ENCODE measurements around the gene CES5A. TPM values are rescaled to one million over a fixed set of nuclear protein-coding genes. Genes with fewer than 3 reads are reported as not detected.

The CES5A gene
- total and polyA plus RNA-seq, 2 donors from 2014 or later: not detected

DNA sequence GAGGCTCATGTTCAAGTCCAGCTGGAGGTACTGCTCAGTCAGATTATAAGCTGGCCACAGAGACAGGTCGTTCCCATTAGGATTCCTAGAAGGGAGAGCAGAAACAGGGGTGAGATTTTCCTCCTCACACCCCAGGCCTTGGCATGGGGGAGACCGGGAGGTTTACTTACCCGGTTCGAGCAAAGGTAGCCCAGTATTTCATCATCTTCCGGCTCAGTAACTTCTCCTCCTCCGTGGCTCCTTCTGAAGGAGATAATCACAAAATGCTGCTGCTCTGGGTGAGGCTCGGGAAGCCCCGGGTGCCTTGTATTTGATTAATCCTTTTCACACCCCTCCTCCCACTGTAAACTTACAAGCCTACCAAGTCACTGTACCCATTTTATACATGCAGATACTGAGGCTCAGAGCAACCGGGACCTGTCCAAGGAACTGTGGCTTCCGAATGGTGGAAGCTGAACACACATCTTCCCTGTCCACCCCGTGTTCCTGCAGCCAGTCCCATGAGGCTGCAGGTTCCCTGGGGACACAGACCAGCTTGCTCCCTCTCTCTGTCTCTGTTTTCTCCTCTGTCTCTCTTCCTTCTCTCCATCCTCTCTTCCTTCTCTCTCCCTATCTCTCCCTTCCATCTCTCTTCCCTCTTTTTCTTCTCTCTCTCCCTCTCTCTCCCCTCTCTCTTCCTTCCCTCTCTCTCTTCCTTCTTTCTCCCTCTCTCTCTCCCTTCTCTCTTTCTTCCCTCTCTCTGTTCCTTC lies 28.4 kb downstream of the CES5A start:
- H3K27me3 ChIP-seq (ENCODE audit: control insufficient read depth, insufficient read depth, low read length): no peaks in the 10 kb centered on the region
- intact Hi-C loops (cut with DNase I): loop anchor here (10.0 kb wide), 1 partner anchor 382 kb away; no protein-coding TSS in a partner anchor
- no peak overlapping the region for H3K9ac ChIP-seq (ENCODE audit: low read length in 3 of 3)
- no peak overlapping the region for H3K27ac ChIP-seq (ENCODE audit: low read depth in 2 of 2, low read length in 2 of 2)
- no peaks in the 10 kb centered on the region for H3K4me1 ChIP-seq (ENCODE audit: control insufficient read depth in 2 of 3, insufficient read depth in 2 of 3, low read depth in 1 of 3, low read length in 3 of 3)
- FAIRE-seq (no peak), DNase-seq (no peak)
- no peak overlapping the region for H3K4me3 ChIP-seq (ENCODE audit: low read length in 3 of 3)
- H3K36me3 ChIP-seq (ENCODE audit: control insufficient read depth in 2 of 3, insufficient read depth in 3 of 3, low read length in 3 of 3): no peaks in the 10 kb centered on the region
- TF ChIP-seq, protein P1, sequence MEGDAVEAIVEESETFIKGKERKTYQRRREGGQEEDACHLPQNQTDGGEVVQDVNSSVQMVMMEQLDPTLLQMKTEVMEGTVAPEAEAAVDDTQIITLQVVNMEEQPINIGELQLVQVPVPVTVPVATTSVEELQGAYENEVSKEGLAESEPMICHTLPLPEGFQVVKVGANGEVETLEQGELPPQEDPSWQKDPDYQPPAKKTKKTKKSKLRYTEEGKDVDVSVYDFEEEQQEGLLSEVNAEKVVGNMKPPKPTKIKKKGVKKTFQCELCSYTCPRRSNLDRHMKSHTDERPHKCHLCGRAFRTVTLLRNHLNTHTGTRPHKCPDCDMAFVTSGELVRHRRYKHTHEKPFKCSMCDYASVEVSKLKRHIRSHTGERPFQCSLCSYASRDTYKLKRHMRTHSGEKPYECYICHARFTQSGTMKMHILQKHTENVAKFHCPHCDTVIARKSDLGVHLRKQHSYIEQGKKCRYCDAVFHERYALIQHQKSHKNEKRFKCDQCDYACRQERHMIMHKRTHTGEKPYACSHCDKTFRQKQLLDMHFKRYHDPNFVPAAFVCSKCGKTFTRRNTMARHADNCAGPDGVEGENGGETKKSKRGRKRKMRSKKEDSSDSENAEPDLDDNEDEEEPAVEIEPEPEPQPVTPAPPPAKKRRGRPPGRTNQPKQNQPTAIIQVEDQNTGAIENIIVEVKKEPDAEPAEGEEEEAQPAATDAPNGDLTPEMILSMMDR (IDR thresholded peaks at IDR 0.05; ENCODE audit: borderline replicate concordance, extremely low read depth, insufficient read depth): no peak
- no peaks in the 10 kb centered on the region for H3K9me3 ChIP-seq (ENCODE audit: control insufficient read depth in 2 of 3, insufficient read depth in 1 of 3, low read length in 3 of 3)

DNA sequence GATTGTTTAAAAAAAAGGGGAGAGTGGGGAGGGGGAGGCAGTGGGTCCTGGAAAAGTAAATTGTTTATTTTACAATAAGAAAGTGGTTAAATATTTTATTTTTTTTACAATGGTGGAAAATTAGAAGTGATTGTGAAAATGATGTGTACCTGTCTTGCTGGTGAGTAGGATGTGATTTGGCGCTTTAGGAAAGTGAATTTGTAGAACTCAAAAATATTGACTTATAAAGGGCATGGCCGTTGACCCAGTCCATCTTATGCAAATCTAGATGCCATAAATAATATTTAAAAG lies 32.1 kb downstream of the CES5A start:
- H3K9me3 ChIP-seq (ENCODE audit: control insufficient read depth in 2 of 3, insufficient read depth in 1 of 3, low read length in 3 of 3): no peaks in the 10 kb centered on the region
- no peaks in the 10 kb centered on the region for H3K36me3 ChIP-seq (ENCODE audit: control insufficient read depth in 2 of 3, insufficient read depth in 3 of 3, low read length in 3 of 3)
- DNase-seq: no peak
- no peak overlapping the region for H3K4me3 ChIP-seq (ENCODE audit: low read length in 3 of 3)
- FAIRE-seq: no peak
- intact Hi-C loops (cut with DNase I): loop anchor here (5.0 to 10.0 kb wide), 2 partner anchors 131 to 378 kb away; no protein-coding TSS in a partner anchor
- no peaks in the 10 kb centered on the region for H3K4me1 ChIP-seq (ENCODE audit: control insufficient read depth in 2 of 3, insufficient read depth in 2 of 3, low read depth in 1 of 3, low read length in 3 of 3)
- TF ChIP-seq, protein P1 (IDR thresholded peaks at IDR 0.05; ENCODE audit: borderline replicate concordance, extremely low read depth, insufficient read depth): no peak
- H3K27ac ChIP-seq (ENCODE audit: low read depth in 2 of 2, low read length in 2 of 2): no peak overlapping the region
- no peaks in the 10 kb centered on the region for H3K27me3 ChIP-seq (ENCODE audit: control insufficient read depth, insufficient read depth, low read length)
- H3K9ac ChIP-seq (ENCODE audit: low read length in 3 of 3): no peak overlapping the region

DNA sequence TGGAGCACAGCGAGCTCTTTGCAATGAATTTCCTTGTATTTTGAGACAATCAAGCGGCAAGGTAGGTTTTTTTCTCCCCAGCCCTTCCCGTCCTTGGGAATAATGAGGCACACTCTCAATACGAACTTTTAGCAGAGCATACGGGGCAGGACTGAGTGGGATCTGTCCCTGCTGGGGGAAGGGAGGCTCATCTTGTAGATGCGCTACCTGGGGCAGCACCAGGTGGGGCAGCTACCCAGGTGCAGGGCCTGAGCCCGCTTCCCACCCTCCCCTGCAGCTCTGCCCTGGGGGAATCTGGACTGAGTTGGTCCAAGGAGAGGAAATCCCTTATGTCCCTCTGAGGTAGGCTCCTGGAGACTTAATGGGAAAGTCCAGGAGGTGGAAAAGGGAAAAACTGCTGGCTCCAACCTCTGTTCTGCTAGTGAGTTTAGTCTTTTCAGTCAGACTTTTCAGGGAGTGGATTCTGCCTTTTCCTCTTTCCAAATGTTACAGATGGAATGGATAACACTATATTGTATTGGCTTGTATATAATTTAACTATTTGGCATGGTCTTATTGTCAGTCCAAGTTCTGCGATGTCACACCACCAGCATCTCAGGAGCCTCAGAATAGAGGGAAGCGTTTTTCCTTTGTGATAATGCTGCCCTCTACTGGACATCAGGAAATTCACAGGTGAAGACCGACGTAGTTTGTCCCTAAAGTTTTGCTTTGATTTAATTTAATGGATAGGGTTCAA lies 32.6 kb downstream of the CES5A start:
- H3K27ac ChIP-seq (ENCODE audit: low read depth in 2 of 2, low read length in 2 of 2): no peak overlapping the region
- H3K9ac ChIP-seq (ENCODE audit: low read length in 3 of 3): no peak overlapping the region
- DNase-seq (peak in 2 of 5 donors; percentile 67), FAIRE-seq (peak; percentile 49)
- no peaks in the 10 kb centered on the region for H3K27me3 ChIP-seq (ENCODE audit: control insufficient read depth, insufficient read depth, low read length)
- no peaks in the 10 kb centered on the region for H3K9me3 ChIP-seq (ENCODE audit: control insufficient read depth in 2 of 3, insufficient read depth in 1 of 3, low read length in 3 of 3)
- no peak overlapping the region for H3K4me3 ChIP-seq (ENCODE audit: low read length in 3 of 3)
- H3K4me1 ChIP-seq (ENCODE audit: control insufficient read depth in 2 of 3, insufficient read depth in 2 of 3, low read depth in 1 of 3, low read length in 3 of 3): no peaks in the 10 kb centered on the region
- intact Hi-C loops (cut with DNase I): loop anchor here (5.0 to 10.0 kb wide), 2 partner anchors 130 to 378 kb away; no protein-coding TSS in a partner anchor
- TF ChIP-seq, protein P1 (IDR thresholded peaks at IDR 0.05; ENCODE audit: borderline replicate concordance, extremely low read depth, insufficient read depth): peak; percentile 77
- no peaks in the 10 kb centered on the region for H3K36me3 ChIP-seq (ENCODE audit: control insufficient read depth in 2 of 3, insufficient read depth in 3 of 3, low read length in 3 of 3)

All from kidney (tissue), 14 donors.